Peyer's patch (tissue), 4 donors: ENCODE data around the gene RAI14. TPM values are rescaled to one million over a fixed set of nuclear protein-coding genes. Genes with fewer than 3 reads are reported as not detected.

Experiments used
- DNase-seq, 3 donors: peaks; one replicate each; pipeline ENCODE4 v3.0.0-alpha.2; 2017 to 2019
- H3K27ac ChIP-seq, 4 donors: fragments of 200-600 bp; sonication (generic); one replicate each; pipeline ENCODE4 v1.5.1; 2016 to 2019
- H3K27me3 ChIP-seq, 2 donors: fragments of 200-600 bp; sonication (generic); one replicate each; pipeline ENCODE4 v1.5.1; 2019
- H3K36me3 ChIP-seq, 3 donors: fragments of 200-600 bp; sonication (generic); one replicate each; pipeline ENCODE4 v1.5.1; 2016 to 2019
- H3K4me1 ChIP-seq, 4 donors: fragments of 200-600 bp; sonication (generic); one replicate each; pipeline ENCODE4 v1.5.1; 2016 to 2019
- H3K4me3 ChIP-seq, 4 donors: fragments of 200-600 bp; sonication (generic); 1 replicate in 3 of 4; 2 replicates in 1 of 4; pipeline ENCODE4 v1.5.1; 2016 to 2019; ENCODE audit warnings: mild to moderate bottlenecking in 1 of 4
- H3K9me3 ChIP-seq, 4 donors: fragments of 200-600 bp; sonication (generic); one replicate each; pipeline ENCODE4 v1.5.1; 2016 to 2019; ENCODE audit warnings: mild to moderate bottlenecking in 1 of 4
- CTCF ChIP-seq, 6 experiments: fragments of 450-650 bp in 4 of 6; fragments of 200-600 bp in 2 of 6; sonication (generic) in 1 of 6; IDR thresholded peaks; one replicate each; pipeline ENCODE4 v1.5.1; 2017 to 2019; ENCODE audit warnings: antibody characterized with exemption in 6 of 6, mild to moderate bottlenecking in 3 of 6, moderate library complexity in 1 of 6
- POLR2A ChIP-seq, 2 donors: fragments of 450-650 bp; IDR thresholded peaks; one replicate each; pipeline ENCODE4 v1.5.1; 2017; ENCODE audit warnings: antibody characterized with exemption in 2 of 2, mild to moderate bottlenecking in 2 of 2, moderate library complexity in 2 of 2
- total RNA-seq, 4 donors: library from RNA; depleted of rRNA; stranded (reverse); fragments of >200 nt; gene quantifications; one replicate each; pipeline ENCODE4 v1.1.0, GENCODE V29; 2016

RAI14 gene
- total RNA-seq, 4 donors from 2014 or later, result 5.0 to 182 (median 6.4) TPM

DNA sequence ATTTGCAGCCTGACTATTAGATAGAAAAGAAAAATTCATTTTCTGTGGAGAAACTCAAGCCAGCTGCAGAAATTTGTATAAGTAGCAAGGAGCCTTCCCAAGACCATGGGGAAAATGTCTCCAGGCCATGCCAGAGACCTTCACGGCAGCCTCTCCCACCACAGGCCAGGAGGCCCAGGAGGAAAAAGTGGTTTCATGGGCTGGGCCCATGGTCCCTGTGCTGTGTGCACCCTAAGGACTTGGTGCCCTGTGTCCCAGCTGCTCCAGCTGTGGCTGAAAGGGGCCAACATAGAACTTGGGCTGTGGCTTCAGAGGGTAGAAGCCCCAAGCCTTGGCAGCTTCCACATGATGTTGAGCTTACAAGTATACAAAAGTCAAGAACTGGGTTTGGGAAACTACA lies 109.5 kb downstream of the RAI14 start:
- no peak overlapping the region for H3K4me3 ChIP-seq
- H3K27ac ChIP-seq, result no peak overlapping the region
- no peak for DNase-seq
- no peaks in the 10 kb centered on the region for H3K4me1 ChIP-seq
- TF ChIP-seq CTCF (IDR thresholded peaks at IDR 0.05), result no peak
- TF ChIP-seq POLR2A (IDR thresholded peaks at IDR 0.05), result no peak
- no peaks in the 10 kb centered on the region for H3K27me3 ChIP-seq
- no peaks in the 10 kb centered on the region for H3K9me3 ChIP-seq
- no peaks in the 10 kb centered on the region for H3K36me3 ChIP-seq

- TF ChIP-seq POLR2A (IDR thresholded peaks at IDR 0.05) (no peak), CTCF (IDR thresholded peaks at IDR 0.05) (no peak)
Measured at GRCh38 chr5:34767180-34767579, 111.1 kb downstream of the RAI14 start.

GRCh38 chr5:34770486-34770885 lies 114.4 kb downstream of the RAI14 start:
- no peaks in the 10 kb centered on the region for H3K27me3 ChIP-seq
- no peak for DNase-seq
- no peaks in the 10 kb centered on the region for H3K36me3 ChIP-seq
- H3K4me3 ChIP-seq, result no peak overlapping the region
- no peak for TF ChIP-seq POLR2A (IDR thresholded peaks at IDR 0.05)
- no peak for TF ChIP-seq CTCF (IDR thresholded peaks at IDR 0.05)
- no peaks in the 10 kb centered on the region for H3K9me3 ChIP-seq
- H3K27ac ChIP-seq, result no peak overlapping the region
- no peaks in the 10 kb centered on the region for H3K4me1 ChIP-seq

More at GRCh38 chr5:34767180-34767579, 111.1 kb downstream of the RAI14 start:
- DNase-seq, result no peak
- Histone ChIP-seq H3K27me3 (no peaks in the 10 kb centered on the region), H3K4me3 (no peak overlapping the region), H3K36me3 (no peaks in the 10 kb centered on the region), H3K4me1 (no peaks in the 10 kb centered on the region), H3K27ac (no peak overlapping the region), H3K9me3 (no peaks in the 10 kb centered on the region)

DNA sequence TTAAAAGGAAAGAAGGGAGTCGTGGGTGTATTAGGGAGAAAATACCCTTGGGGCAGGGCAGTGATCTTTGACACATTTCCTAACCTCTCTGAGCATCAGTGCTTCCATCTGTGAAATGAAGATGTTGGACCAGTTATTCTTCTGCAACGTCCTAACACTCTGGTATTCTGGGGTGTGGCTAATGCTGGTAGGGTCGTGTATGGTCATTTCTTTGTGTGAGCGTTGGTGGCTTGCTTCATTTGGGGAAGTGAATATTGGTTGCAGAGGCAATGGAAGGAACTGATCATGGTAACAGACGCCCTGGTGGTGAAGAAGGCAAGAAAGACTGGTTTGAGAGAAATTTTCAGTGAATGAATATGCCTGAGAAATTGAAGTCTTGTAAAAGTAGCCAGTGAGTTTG lies 114.9 kb downstream of the RAI14 start:
- Histone ChIP-seq H3K27me3 (no peaks in the 10 kb centered on the region), H3K4me3 (no peak overlapping the region), H3K27ac (no peak overlapping the region), H3K4me1 (no peaks in the 10 kb centered on the region), H3K9me3 (no peaks in the 10 kb centered on the region), H3K36me3 (no peaks in the 10 kb centered on the region)
- DNase-seq, result no peak
- no peak for TF ChIP-seq POLR2A (IDR thresholded peaks at IDR 0.05)
- no peak for TF ChIP-seq CTCF (IDR thresholded peaks at IDR 0.05)

DNA sequence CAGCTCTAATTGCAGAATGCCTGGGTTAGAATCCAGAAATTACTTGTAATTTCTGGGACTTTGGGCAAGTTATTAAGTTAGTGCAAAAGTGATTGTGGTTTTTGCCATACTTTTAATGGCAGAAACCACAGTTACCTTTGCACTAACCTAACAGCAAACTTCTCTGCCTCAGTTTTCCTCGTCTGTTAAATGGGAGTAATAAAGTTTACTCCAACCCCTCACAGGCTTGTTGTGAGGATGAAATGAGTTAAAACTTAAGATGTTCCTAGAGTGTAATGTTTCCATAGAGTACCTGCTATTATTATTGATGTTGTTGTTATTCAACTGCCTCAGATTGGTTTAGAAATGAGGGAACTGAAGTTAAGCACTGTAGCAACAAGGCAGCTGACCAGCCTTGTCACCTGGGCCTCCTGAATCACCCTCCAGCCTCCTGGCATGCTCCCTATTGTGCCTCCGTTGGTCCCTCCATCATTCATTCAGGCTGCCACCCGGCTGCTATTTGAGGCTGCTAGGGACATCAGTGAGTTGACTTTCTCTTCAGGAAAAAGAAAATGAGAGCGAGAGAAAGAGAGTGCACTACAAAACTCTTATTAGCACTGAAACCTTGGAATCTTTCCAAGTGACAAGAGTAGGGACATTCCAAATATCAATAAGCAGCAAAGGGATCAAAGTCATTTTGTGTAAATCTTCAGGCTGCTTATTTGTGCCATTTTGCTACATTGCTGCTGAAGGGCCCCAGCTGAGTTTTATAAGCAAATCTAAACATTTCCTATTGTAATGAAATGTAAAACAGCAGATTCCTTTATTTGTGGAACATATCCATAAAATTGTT lies 116.4 kb downstream of the RAI14 start:
- no peak for DNase-seq
- TF ChIP-seq POLR2A (IDR thresholded peaks at IDR 0.05), result no peak
- no peak for TF ChIP-seq CTCF (IDR thresholded peaks at IDR 0.05)
- no peaks in the 10 kb centered on the region for H3K27me3 ChIP-seq
- no peaks in the 10 kb centered on the region for H3K9me3 ChIP-seq
- H3K4me3 ChIP-seq, result no peak overlapping the region
- no peaks in the 10 kb centered on the region for H3K4me1 ChIP-seq
- no peaks in the 10 kb centered on the region for H3K36me3 ChIP-seq
- no peak overlapping the region for H3K27ac ChIP-seq
